ENCODE results near the gene PPP1R3A. TPM values are rescaled to one million over a fixed set of nuclear protein-coding genes. Genes with fewer than 3 reads are reported as not detected.

The PPP1R3A gene
- total and polyA plus RNA-seq, 2 experiments from 2014 or later = 0.17 TPM; not detected in 1

DNA sequence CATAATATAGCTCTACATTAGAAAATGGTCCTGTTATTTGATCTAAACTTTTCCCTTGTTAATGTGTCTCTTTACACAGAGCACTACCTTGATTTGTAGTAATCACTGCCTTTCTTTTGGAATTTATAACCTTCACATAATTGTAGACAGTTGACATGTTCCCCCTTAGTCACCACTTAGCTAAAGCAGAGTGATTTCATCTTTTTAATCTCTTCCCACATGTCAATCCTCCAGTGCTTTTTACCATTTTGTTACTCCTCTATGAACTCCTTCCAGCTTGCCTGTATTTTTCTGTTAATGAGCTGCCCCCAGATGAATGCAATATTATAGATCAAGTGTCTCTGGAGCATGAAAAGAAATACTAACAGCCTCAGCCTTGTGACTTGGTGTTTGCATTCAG lies 2.6 kb upstream of the PPP1R3A start:
- Histone ChIP-seq H3K36me3 (replicated peaks; ENCODE audit: insufficient read depth, low read depth) (no peaks in the 10 kb centered on the region), H2AFZ (no peak overlapping the region), H3K79me2 (no peaks in the 10 kb centered on the region), H3K4me3 (no peak overlapping the region), H4K20me1 (ENCODE audit: insufficient read depth, poor library complexity, severe bottlenecking) (no peaks in the 10 kb centered on the region), H3K9me2 (replicated peaks; ENCODE audit: insufficient read depth) (no peaks in the 10 kb centered on the region), H3K4me2 (no peak overlapping the region), H3K4me1 (ENCODE audit: insufficient read depth) (no peaks in the 10 kb centered on the region), H3K27me3 (no peaks in the 10 kb centered on the region), H3K9me3 (ENCODE audit: low read depth) (no peaks in the 10 kb centered on the region), H3K27ac (peak overlapping the region; percentile 41)
- no peak for DNase-seq (ENCODE audit: low spot score)
- TF ChIP-seq, protein P1, sequence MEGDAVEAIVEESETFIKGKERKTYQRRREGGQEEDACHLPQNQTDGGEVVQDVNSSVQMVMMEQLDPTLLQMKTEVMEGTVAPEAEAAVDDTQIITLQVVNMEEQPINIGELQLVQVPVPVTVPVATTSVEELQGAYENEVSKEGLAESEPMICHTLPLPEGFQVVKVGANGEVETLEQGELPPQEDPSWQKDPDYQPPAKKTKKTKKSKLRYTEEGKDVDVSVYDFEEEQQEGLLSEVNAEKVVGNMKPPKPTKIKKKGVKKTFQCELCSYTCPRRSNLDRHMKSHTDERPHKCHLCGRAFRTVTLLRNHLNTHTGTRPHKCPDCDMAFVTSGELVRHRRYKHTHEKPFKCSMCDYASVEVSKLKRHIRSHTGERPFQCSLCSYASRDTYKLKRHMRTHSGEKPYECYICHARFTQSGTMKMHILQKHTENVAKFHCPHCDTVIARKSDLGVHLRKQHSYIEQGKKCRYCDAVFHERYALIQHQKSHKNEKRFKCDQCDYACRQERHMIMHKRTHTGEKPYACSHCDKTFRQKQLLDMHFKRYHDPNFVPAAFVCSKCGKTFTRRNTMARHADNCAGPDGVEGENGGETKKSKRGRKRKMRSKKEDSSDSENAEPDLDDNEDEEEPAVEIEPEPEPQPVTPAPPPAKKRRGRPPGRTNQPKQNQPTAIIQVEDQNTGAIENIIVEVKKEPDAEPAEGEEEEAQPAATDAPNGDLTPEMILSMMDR (IDR thresholded peaks at IDR 0.05; ENCODE audit: poor library complexity) = no peak
- TF ChIP-seq EZH2 (IDR thresholded peaks at IDR 0.05; ENCODE audit: borderline replicate concordance) = no peak
- TF ChIP-seq EZH2phosphoT487 (IDR thresholded peaks at IDR 0.05; ENCODE audit: low read depth, severe bottlenecking, unreplicated experiment) = no peak

DNA sequence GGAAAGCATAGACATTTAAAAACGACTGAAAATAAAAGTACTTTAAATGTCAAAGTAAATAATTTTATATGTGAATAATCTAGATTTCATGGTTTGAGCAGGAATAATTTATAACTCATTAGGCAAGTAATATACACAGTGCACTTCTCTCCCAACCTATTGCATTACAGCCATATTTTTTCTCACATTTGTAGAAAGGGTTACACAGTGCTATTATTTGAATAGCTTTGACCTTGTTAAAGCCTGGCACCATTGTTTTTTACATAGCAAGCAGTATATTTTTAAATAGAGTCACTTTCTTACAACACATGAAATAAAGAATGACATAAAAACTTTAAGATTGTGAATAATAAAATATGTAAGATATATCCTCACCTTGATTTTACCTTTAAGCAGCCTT lies 969 bp downstream of the PPP1R3A start:
- Histone ChIP-seq H4K20me1 (ENCODE audit: insufficient read depth, poor library complexity, severe bottlenecking) (no peaks in the 10 kb centered on the region), H3K4me1 (ENCODE audit: insufficient read depth) (no peaks in the 10 kb centered on the region), H3K4me3 (no peak overlapping the region), H3K9me3 (ENCODE audit: low read depth) (no peaks in the 10 kb centered on the region), H3K27ac (no peak overlapping the region), H3K27me3 (no peaks in the 10 kb centered on the region), H3K36me3 (replicated peaks; ENCODE audit: insufficient read depth, low read depth) (no peaks in the 10 kb centered on the region), H3K4me2 (no peak overlapping the region), H3K79me2 (no peaks in the 10 kb centered on the region), H3K9me2 (replicated peaks; ENCODE audit: insufficient read depth) (no peaks in the 10 kb centered on the region), H2AFZ (no peak overlapping the region)
- 60% methylated on average over 1 of the region's 1 CpG for WGBS (ENCODE audit: low lambda C conversion rate, missing lambda C conversion rate)
- DNase-seq (ENCODE audit: low spot score) = no peak
- no peak for TF ChIP-seq EZH2phosphoT487 (IDR thresholded peaks at IDR 0.05; ENCODE audit: low read depth, severe bottlenecking, unreplicated experiment)
- TF ChIP-seq, protein P1 (IDR thresholded peaks at IDR 0.05; ENCODE audit: poor library complexity) = no peak
- no peak for TF ChIP-seq EZH2 (IDR thresholded peaks at IDR 0.05; ENCODE audit: borderline replicate concordance)

DNA sequence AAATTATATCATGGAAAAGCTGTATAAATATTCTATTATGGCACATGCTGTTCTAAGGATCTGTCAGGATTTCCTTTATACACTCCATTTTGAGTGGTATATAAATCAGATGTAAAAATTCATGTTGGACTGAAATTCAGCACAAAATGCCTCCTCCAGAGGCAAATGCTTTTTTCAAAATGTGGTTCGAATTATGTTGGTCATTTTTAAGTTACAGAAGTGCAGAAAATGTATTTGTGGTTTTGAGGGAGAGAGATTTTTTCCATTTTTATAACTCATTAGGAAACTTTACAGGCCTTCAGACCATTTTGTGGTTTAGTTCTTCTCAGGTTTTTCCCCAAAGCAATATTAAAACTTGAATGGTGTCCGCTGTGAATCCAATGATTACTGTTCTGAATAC lies 2.9 kb downstream of the PPP1R3A start:
- DNase-seq (ENCODE audit: low spot score) = no peak
- H3K27me3 ChIP-seq = no peaks in the 10 kb centered on the region
- H3K27ac ChIP-seq = no peak overlapping the region
- H3K4me3 ChIP-seq = no peak overlapping the region
- no peaks in the 10 kb centered on the region for H3K36me3 ChIP-seq (replicated peaks; ENCODE audit: insufficient read depth, low read depth)
- H3K79me2 ChIP-seq = no peaks in the 10 kb centered on the region
- 78% methylated on average over 2 of the region's 2 CpGs for WGBS (ENCODE audit: low lambda C conversion rate, missing lambda C conversion rate)
- H3K9me2 ChIP-seq (replicated peaks; ENCODE audit: insufficient read depth) = no peaks in the 10 kb centered on the region
- TF ChIP-seq, protein P1 (IDR thresholded peaks at IDR 0.05; ENCODE audit: poor library complexity) = no peak
- TF ChIP-seq EZH2 (IDR thresholded peaks at IDR 0.05; ENCODE audit: borderline replicate concordance) (no peak), EZH2phosphoT487 (IDR thresholded peaks at IDR 0.05; ENCODE audit: low read depth, severe bottlenecking, unreplicated experiment) (no peak)
- no peak overlapping the region for H2AFZ ChIP-seq
- H4K20me1 ChIP-seq (ENCODE audit: insufficient read depth, poor library complexity, severe bottlenecking) = no peaks in the 10 kb centered on the region
- H3K9me3 ChIP-seq (ENCODE audit: low read depth) = no peaks in the 10 kb centered on the region
- no peaks in the 10 kb centered on the region for H3K4me1 ChIP-seq (ENCODE audit: insufficient read depth)
- H3K4me2 ChIP-seq = no peak overlapping the region

DNA sequence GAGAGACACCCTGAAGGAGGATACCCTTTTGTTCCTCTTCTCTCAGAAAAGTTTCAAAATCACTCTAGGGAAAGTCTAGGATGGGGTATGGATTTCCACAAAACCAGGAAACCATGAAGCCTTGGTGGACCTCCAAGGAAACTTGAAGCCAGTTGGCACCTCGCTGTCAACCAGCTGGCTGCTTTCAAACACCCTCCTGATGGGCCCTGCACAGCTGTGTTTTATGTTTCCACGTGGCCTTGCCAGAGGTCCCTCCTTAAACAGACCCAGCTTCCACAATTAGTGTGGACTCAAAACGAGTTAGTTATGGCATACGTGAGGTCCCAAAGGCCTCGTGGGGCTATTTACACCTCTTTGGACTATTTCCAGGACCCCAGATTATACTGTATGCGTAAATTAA lies 5.9 kb downstream of the PPP1R3A start:
- Histone ChIP-seq H2AFZ (no peak overlapping the region), H4K20me1 (ENCODE audit: insufficient read depth, poor library complexity, severe bottlenecking) (no peaks in the 10 kb centered on the region), H3K27ac (no peak overlapping the region), H3K27me3 (no peaks in the 10 kb centered on the region), H3K4me1 (ENCODE audit: insufficient read depth) (no peaks in the 10 kb centered on the region), H3K36me3 (replicated peaks; ENCODE audit: insufficient read depth, low read depth) (no peaks in the 10 kb centered on the region), H3K9me3 (ENCODE audit: low read depth) (no peaks in the 10 kb centered on the region), H3K4me2 (no peak overlapping the region), H3K79me2 (no peaks in the 10 kb centered on the region), H3K9me2 (replicated peaks; ENCODE audit: insufficient read depth) (no peaks in the 10 kb centered on the region), H3K4me3 (no peak overlapping the region)
- WGBS (ENCODE audit: low lambda C conversion rate, missing lambda C conversion rate) = 68% methylated on average over 6 of the region's 6 CpGs
- TF ChIP-seq EZH2phosphoT487 (IDR thresholded peaks at IDR 0.05; ENCODE audit: low read depth, severe bottlenecking, unreplicated experiment) = no peak
- TF ChIP-seq, protein P1 (IDR thresholded peaks at IDR 0.05; ENCODE audit: poor library complexity) = no peak
- no peak for TF ChIP-seq EZH2 (IDR thresholded peaks at IDR 0.05; ENCODE audit: borderline replicate concordance)
- no peak for DNase-seq (ENCODE audit: low spot score)

All from hepatocyte (in vitro differentiated cells).